Measurements from ENCODE around the gene CFAP57.

CFAP57 gene

GRCh38 chr1:43302721-43303470 is 130.8 kb downstream of the CFAP57 start:
- no peak for DNase-seq

- DNase-seq, result no peak
Observed at GRCh38 chr1:43303471-43304313, 131.6 kb downstream of the CFAP57 start.

Measured in activated CD8-positive, alpha-beta memory T cell treated with anti-CD3 and anti-CD28 coated beads for 24 hours (primary cell).